ENCODE measurements around the gene INS. TPM values are rescaled to one million over a fixed set of nuclear protein-coding genes. Genes with fewer than 3 reads are reported as not detected.

The INS gene
- total RNA-seq, 4 donors from 2014 or later, result not detected

GRCh38 chr11:2169626-2170570, 8.9 kb upstream of the INS start:
- H3K27me3 ChIP-seq, result no peaks in the 10 kb centered on the region
- H3K4me3 ChIP-seq, result no peak overlapping the region
- peaks cover 0 to 7% (median 0%) of the 10 kb centered on the region in 4 donors for H3K4me1 ChIP-seq
- no peak for DNase-seq
- TF ChIP-seq CTCF (IDR thresholded peaks at IDR 0.05) (no peak), POLR2A (IDR thresholded peaks at IDR 0.05) (no peak)
- no peaks in the 10 kb centered on the region for H3K36me3 ChIP-seq
- H3K27ac ChIP-seq, result no peak overlapping the region
- H3K9me3 ChIP-seq, result no peaks in the 10 kb centered on the region

GRCh38 chr11:2169005-2169378, 8.0 kb upstream of the INS start:
- TF ChIP-seq POLR2A (IDR thresholded peaks at IDR 0.05) (no peak), CTCF (IDR thresholded peaks at IDR 0.05) (no peak)
- no peak for DNase-seq
- Histone ChIP-seq H3K4me1 (peaks cover 0 to 7% (median 0%) of the 10 kb centered on the region in 4 donors), H3K27me3 (no peaks in the 10 kb centered on the region), H3K36me3 (no peaks in the 10 kb centered on the region), H3K27ac (no peak overlapping the region), H3K4me3 (no peak overlapping the region), H3K9me3 (no peaks in the 10 kb centered on the region)

GRCh38 chr11:2168286-2169004, 7.4 kb upstream of the INS start:
- no peak for TF ChIP-seq CTCF (IDR thresholded peaks at IDR 0.05)
- TF ChIP-seq POLR2A (IDR thresholded peaks at IDR 0.05), result no peak
- Histone ChIP-seq H3K27ac (no peak overlapping the region), H3K4me1 (peaks cover 0 to 7% (median 0%) of the 10 kb centered on the region in 4 donors), H3K9me3 (no peaks in the 10 kb centered on the region), H3K4me3 (no peak overlapping the region), H3K27me3 (no peaks in the 10 kb centered on the region), H3K36me3 (no peaks in the 10 kb centered on the region)
- no peak for DNase-seq

- no peak overlapping the region for H3K27ac ChIP-seq
- H3K27me3 ChIP-seq, result no peaks in the 10 kb centered on the region
- H3K9me3 ChIP-seq, result no peaks in the 10 kb centered on the region
- no peak for TF ChIP-seq CTCF (IDR thresholded peaks at IDR 0.05)
- no peak for TF ChIP-seq POLR2A (IDR thresholded peaks at IDR 0.05)
- no peak for DNase-seq
- H3K36me3 ChIP-seq, result no peaks in the 10 kb centered on the region
- peaks cover 0 to 7% (median 0%) of the 10 kb centered on the region in 4 donors for H3K4me1 ChIP-seq
- H3K4me3 ChIP-seq, result no peak overlapping the region
These were observed 6.4 kb upstream of the INS start for GRCh38 chr11:2167141-2168045.

All from Peyer's patch (tissue), 4 donors.